Brain microvascular endothelial cell (primary cell): ENCODE results near the gene ZNF514.
"Not testable (repeated sequence)": the region's sequence is repeated elsewhere in the genome, so short reads cannot be mapped to it uniquely, and the experiment has no call there.

Experiments used
- DNase-seq: peaks from one replicate; pipeline ENCODE4 v3.0.0-alpha.2; 2020
- H3K27ac ChIP-seq: fragments of 250-450 bp; sonication (Bioruptor Pico); 2 replicates; pipeline ENCODE4 v1.5.1; 2020; ENCODE audit warnings: mild to moderate bottlenecking, moderate library complexity
- H3K27me3 ChIP-seq: fragments of 250-450 bp; sonication (Bioruptor Pico); replicated peaks from 2 replicates; pipeline ENCODE4 v1.5.1; 2020; ENCODE audit warnings: mild to moderate bottlenecking
- H3K36me3 ChIP-seq: fragments of 250-450 bp; sonication (Bioruptor Pico); replicated peaks from 2 replicates; pipeline ENCODE4 v1.5.1; 2020; ENCODE audit warnings: mild to moderate bottlenecking
- H3K4me3 ChIP-seq: 2 replicates; pipeline ENCODE4 v1.5.1; 2011; ENCODE audit warnings: low read depth, mild to moderate bottlenecking, control low read depth, low read length, moderate library complexity
- CTCF ChIP-seq: IDR thresholded peaks from 2 replicates; pipeline ENCODE4 v1.5.1; 2011; ENCODE audit warnings: low read depth, mild to moderate bottlenecking, moderate library complexity, low read length, control low read depth, inconsistent platforms; ENCODE audit errors: missing control alignments
- in situ Hi-C: cut with HindIII; loops from 2 replicates; pipeline ENCODE4 v1.10.0; 2017; ENCODE audit warnings: low sequenced_read_pairs, low pct_ligation_motif_present

The ZNF514 gene

GRCh38 chr2:95109260-95109659, 50.4 kb downstream of the ZNF514 start:
- no peak for DNase-seq
- no peaks in the 10 kb centered on the region for H3K27me3 ChIP-seq
- no peak overlapping the region for H3K4me3 ChIP-seq
- TF ChIP-seq CTCF: no peak
- H3K36me3 ChIP-seq: peaks cover 51% of the 10 kb centered on the region
- H3K27ac ChIP-seq: no peak overlapping the region
- in situ Hi-C loops: no loop called here

- Histone ChIP-seq H3K27ac (no peak overlapping the region), H3K36me3 (peaks cover 42% of the 10 kb centered on the region), H3K4me3 (no peak overlapping the region), H3K27me3 (no peaks in the 10 kb centered on the region)
- TF ChIP-seq CTCF: no peak
- in situ Hi-C loops: no loop called here
- no peak for DNase-seq
Measured at GRCh38 chr2:95106081-95106480, 53.6 kb downstream of the ZNF514 start.

DNA sequence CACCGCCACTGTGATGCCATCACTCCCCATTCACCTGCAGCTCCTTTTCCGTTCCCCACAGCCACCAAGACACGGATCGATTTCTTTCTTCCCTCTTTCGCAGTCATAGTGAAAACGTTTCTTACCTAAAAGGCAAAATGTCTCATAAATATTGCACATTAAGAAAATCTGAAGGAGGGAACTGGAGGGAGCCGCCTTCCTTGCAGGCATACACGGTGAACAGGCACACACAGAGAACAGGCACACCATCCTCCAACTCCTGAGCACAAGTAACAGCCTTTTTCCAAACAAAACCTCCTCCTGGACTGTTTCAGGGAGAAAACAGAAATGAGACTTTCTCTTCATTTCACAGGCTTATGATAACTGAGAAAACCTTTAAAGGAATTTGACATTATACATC, 55.0 kb downstream of the ZNF514 start:
- TF ChIP-seq CTCF: no peak
- H3K36me3 ChIP-seq: peaks cover 50% of the 10 kb centered on the region
- no peaks in the 10 kb centered on the region for H3K27me3 ChIP-seq
- H3K4me3 ChIP-seq: no peak overlapping the region
- DNase-seq: no peak
- no peak overlapping the region for H3K27ac ChIP-seq
- in situ Hi-C loops: no loop called here

DNA sequence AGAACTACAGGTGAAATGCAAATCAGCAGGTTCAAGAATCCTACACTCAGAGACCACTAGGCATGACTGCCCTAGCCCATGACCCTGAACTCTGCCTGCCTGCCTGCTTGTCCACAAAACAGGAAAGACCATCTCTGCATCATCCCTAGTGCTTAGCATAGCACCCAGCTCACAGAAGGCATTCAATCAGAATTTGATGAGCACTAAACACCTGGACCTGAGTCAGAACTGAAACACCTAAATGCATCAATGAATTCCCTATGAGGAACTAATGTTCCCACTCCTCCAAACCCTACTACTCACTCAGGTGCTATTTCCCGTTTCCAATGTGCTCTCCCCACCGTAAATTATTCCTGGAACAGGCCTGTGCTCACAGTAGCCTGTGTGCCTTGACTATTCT, 59.7 kb downstream of the ZNF514 start:
- no peak overlapping the region for H3K27ac ChIP-seq
- H3K27me3 ChIP-seq: no peaks in the 10 kb centered on the region
- in situ Hi-C loops: no loop called here
- H3K36me3 ChIP-seq: peaks cover 25% of the 10 kb centered on the region
- no peak overlapping the region for H3K4me3 ChIP-seq
- no peak for TF ChIP-seq CTCF
- DNase-seq: no peak

DNA sequence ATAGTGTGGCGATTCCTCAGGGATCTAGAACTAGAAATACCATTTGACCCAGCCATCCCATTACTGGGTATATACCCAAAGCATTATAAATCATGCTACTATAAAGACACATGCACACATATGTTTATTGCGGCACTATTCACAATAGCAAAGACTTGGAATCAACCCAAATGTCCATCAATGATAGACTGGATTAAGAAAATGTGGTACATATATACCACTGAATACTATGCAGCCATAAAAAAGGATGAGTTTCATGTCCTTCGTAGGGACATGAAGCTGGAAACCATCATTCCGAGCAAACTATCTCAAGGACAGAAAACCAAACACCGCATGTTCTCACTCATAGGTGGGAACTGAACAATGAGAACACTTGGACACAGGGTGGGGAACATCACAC, 61.4 kb downstream of the ZNF514 start:
- H3K4me3 ChIP-seq, in situ Hi-C loops, H3K27me3 ChIP-seq, H3K27ac ChIP-seq, DNase-seq: not testable (repeated sequence)
- peaks cover 23% of the 10 kb centered on the region for H3K36me3 ChIP-seq
